Colonic mucosa (tissue), 4 donors: ENCODE data around the gene ATP9B. TPM values are rescaled to one million over a fixed set of nuclear protein-coding genes. Genes with fewer than 3 reads are reported as not detected.

Source experiments
- DNase-seq: peaks from one replicate; pipeline ENCODE4 v3.0.0-alpha.2; 2020
- H3K27ac ChIP-seq: fragments of 200-600 bp; one replicate; pipeline ENCODE4 v1.8.0; 2021
- H3K27me3 ChIP-seq: fragments of 200-600 bp; one replicate; pipeline ENCODE4 v1.8.0; 2021
- H3K36me3 ChIP-seq: fragments of 200-600 bp; one replicate; pipeline ENCODE4 v1.8.0; 2021
- H3K4me1 ChIP-seq: fragments of 200-600 bp; one replicate; pipeline ENCODE4 v1.8.0; 2021; ENCODE audit warnings: mild to moderate bottlenecking
- H3K4me3 ChIP-seq: fragments of 200-600 bp; one replicate; pipeline ENCODE4 v1.8.0; 2021
- H3K9ac ChIP-seq, 2 donors: one replicate each; pipeline ENCODE4 v1.7.0; 2013; ENCODE audit warnings: control low read depth in 2 of 2, low read depth in 2 of 2, low read length in 2 of 2
- H3K9me3 ChIP-seq: fragments of 200-600 bp; one replicate; pipeline ENCODE4 v1.8.0; 2021
- CTCF ChIP-seq: fragments of 200-600 bp; IDR thresholded peaks from one replicate; pipeline ENCODE4 v1.8.0; 2022; ENCODE audit warnings: antibody characterized with exemption, mild to moderate bottlenecking
- intact Hi-C: fragments of 100-400 bp; cut with DNase I; formaldehyde crosslinking; loops from one replicate; pipeline ENCODE4 v1.14.1; 2022
- total RNA-seq, 2 donors: library from RNA; stranded (reverse); fragmentation: NEBNext Ultra II Directional in 1 of 2; extraction: Animal tissue kit (Norgen Biotek cat#: 25700) in 1 of 2; gene quantifications; one replicate each; pipeline ENCODE4 v1.2.1, GENCODE V29; 2021
- donor health status: healthy.
- donor health status: DM: no; HTN: no; CAD: no.
- donor health status: DM: no; HTN: no; CAD: no.

Gene ATP9B
- total RNA-seq, 2 donors from 2014 or later, result 20.4 to 30.3 TPM

- Histone ChIP-seq H3K9ac (no peak overlapping the region), H3K9me3 (no peaks in the 10 kb centered on the region), H3K4me3 (no peak overlapping the region), H3K27me3 (no peaks in the 10 kb centered on the region), H3K27ac (no peak overlapping the region), H3K4me1 (no peaks in the 10 kb centered on the region), H3K36me3 (no peaks in the 10 kb centered on the region)
- intact Hi-C loops, result no loop called here
- no peak for TF ChIP-seq CTCF
- DNase-seq, result no peak
Observed at GRCh38 chr18:79413426-79413825, 344.2 kb downstream of the ATP9B start.

GRCh38 chr18:79413901-79414300 lies 344.7 kb downstream of the ATP9B start:
- DNase-seq, result no peak
- intact Hi-C loops, result no loop called here

GRCh38 chr18:79416022-79416676 lies 347.0 kb downstream of the ATP9B start:
- intact Hi-C loops, result no loop called here
- no peaks in the 10 kb centered on the region for H3K4me1 ChIP-seq
- no peak for DNase-seq

More at GRCh38 chr18:79413901-79414300, 344.7 kb downstream of the ATP9B start:
- Histone ChIP-seq H3K36me3 (no peaks in the 10 kb centered on the region), H3K9ac (no peak overlapping the region), H3K4me3 (no peak overlapping the region), H3K27ac (no peak overlapping the region), H3K9me3 (no peaks in the 10 kb centered on the region), H3K4me1 (no peaks in the 10 kb centered on the region), H3K27me3 (no peaks in the 10 kb centered on the region)
- TF ChIP-seq CTCF, result no peak

GRCh38 chr18:79416677-79417052 lies 347.5 kb downstream of the ATP9B start:
- intact Hi-C loops, result no loop called here

More at GRCh38 chr18:79416022-79416676, 347.0 kb downstream of the ATP9B start:
- Histone ChIP-seq H3K36me3 (no peaks in the 10 kb centered on the region), H3K4me3 (no peak overlapping the region), H3K27me3 (no peaks in the 10 kb centered on the region), H3K27ac (no peak overlapping the region), H3K9me3 (no peaks in the 10 kb centered on the region), H3K9ac (no peak overlapping the region)
- no peak for TF ChIP-seq CTCF

GRCh38 chr18:79418236-79418635 lies 349.0 kb downstream of the ATP9B start:
- H3K27ac ChIP-seq, result no peak overlapping the region
- intact Hi-C loops, result no loop called here
- no peak overlapping the region for H3K9ac ChIP-seq
- TF ChIP-seq CTCF, result no peak
- no peaks in the 10 kb centered on the region for H3K9me3 ChIP-seq
- DNase-seq, result no peak
- H3K4me1 ChIP-seq, result no peaks in the 10 kb centered on the region
- no peaks in the 10 kb centered on the region for H3K36me3 ChIP-seq
- H3K27me3 ChIP-seq, result no peaks in the 10 kb centered on the region
- no peak overlapping the region for H3K4me3 ChIP-seq

More at GRCh38 chr18:79416677-79417052, 347.5 kb downstream of the ATP9B start:
- DNase-seq, result no peak
- no peak for TF ChIP-seq CTCF
- Histone ChIP-seq H3K27ac (no peak overlapping the region), H3K9me3 (no peaks in the 10 kb centered on the region), H3K4me3 (no peak overlapping the region), H3K36me3 (no peaks in the 10 kb centered on the region), H3K4me1 (no peaks in the 10 kb centered on the region), H3K27me3 (no peaks in the 10 kb centered on the region), H3K9ac (no peak overlapping the region)
